Measurements from ENCODE around the gene ARHGEF9.

DNA sequence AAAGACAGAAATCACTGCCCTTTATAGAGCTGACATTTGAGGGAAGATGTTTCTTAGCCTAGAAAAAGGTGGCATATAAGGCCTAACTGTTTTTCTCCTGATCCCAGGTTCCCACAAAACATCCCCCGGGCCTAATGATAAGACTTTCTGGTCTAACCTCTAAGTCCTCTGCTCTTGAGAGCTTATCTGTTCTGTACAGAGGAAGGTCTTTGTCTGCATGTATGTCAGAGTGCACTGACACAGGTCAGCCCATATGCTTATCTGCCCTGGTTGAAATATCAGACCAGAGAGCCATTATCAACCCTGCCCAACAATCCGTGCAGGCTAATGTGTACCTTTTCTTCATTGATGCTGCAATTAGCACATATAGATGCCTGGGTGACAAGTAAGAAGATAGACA lies 76.2 kb downstream of the ARHGEF9 start:
- TF ChIP-seq, protein P1, sequence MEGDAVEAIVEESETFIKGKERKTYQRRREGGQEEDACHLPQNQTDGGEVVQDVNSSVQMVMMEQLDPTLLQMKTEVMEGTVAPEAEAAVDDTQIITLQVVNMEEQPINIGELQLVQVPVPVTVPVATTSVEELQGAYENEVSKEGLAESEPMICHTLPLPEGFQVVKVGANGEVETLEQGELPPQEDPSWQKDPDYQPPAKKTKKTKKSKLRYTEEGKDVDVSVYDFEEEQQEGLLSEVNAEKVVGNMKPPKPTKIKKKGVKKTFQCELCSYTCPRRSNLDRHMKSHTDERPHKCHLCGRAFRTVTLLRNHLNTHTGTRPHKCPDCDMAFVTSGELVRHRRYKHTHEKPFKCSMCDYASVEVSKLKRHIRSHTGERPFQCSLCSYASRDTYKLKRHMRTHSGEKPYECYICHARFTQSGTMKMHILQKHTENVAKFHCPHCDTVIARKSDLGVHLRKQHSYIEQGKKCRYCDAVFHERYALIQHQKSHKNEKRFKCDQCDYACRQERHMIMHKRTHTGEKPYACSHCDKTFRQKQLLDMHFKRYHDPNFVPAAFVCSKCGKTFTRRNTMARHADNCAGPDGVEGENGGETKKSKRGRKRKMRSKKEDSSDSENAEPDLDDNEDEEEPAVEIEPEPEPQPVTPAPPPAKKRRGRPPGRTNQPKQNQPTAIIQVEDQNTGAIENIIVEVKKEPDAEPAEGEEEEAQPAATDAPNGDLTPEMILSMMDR (conservative IDR thresholded peaks at IDR 0.05; ENCODE audit: low read length) = no peak
- no peak for TF ChIP-seq EZH2phosphoT487 (IDR thresholded peaks at IDR 0.05; ENCODE audit: borderline replicate concordance, low read depth, low read length)

All from OCI-LY7 (cell line).